ENCODE data around the gene OTOS. TPM values are rescaled to one million over a fixed set of nuclear protein-coding genes. Genes with fewer than 3 reads are reported as not detected.

Gene OTOS
- total and polyA plus RNA-seq, 7 donors, result 0.20 TPM; not detected in 6

DNA sequence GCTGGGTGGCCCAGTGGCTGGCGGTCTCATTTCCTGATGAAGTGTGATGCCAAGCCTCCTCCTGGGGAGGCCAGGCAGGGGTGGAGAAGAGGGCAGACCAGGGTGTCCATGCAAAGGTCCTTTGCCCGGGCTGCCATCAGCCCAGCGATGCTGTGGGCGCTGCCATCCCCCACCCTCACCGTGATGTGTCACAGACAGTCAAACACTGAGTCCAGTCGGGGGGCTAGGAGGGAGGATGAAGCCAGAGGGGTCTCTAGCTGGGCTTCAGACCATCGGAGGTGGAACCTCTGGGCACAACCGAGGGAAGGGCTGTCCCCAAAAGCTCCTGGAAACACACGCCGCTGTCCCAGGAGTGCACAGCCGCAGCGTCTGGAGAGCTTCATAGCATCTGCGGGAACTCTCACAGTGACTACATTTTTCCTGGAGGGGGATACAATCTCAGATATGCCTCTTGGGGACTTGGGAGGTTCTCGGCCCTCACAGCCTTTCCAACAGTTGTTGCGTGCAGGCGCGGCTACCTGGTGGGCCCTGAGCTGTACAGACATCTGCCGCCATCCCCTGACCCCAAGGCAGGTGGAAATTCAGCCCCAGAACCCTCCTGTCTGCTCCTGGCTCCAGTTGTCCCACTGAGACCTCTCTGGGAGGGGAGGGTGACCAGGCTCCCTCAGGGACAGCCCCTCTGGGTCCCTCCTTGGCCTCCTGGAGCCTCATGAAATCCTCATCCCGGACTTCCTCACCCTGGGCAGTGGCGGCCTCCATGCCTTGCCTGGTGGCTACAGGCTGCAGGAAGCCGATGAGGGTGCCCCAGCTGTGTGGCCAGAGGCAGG lies 26.5 kb upstream of the OTOS start:
- 79 to 84% (median 80%) methylated on average over 21 of the region's 21 CpGs for WGBS, 3 donors
- ATAC-seq (no peak), DNase-seq (no peak)
- no peaks in the 10 kb centered on the region for H3K9me3 ChIP-seq
- TF ChIP-seq, protein P1, sequence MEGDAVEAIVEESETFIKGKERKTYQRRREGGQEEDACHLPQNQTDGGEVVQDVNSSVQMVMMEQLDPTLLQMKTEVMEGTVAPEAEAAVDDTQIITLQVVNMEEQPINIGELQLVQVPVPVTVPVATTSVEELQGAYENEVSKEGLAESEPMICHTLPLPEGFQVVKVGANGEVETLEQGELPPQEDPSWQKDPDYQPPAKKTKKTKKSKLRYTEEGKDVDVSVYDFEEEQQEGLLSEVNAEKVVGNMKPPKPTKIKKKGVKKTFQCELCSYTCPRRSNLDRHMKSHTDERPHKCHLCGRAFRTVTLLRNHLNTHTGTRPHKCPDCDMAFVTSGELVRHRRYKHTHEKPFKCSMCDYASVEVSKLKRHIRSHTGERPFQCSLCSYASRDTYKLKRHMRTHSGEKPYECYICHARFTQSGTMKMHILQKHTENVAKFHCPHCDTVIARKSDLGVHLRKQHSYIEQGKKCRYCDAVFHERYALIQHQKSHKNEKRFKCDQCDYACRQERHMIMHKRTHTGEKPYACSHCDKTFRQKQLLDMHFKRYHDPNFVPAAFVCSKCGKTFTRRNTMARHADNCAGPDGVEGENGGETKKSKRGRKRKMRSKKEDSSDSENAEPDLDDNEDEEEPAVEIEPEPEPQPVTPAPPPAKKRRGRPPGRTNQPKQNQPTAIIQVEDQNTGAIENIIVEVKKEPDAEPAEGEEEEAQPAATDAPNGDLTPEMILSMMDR (IDR thresholded peaks at IDR 0.05), result no peak
- H3K36me3 ChIP-seq (ENCODE audit: insufficient read depth in 1 of 2, low read depth in 1 of 2), result no peaks in the 10 kb centered on the region
- H3K4me3 ChIP-seq, result no peak overlapping the region
- H3K27me3 ChIP-seq (ENCODE audit: insufficient read depth in 3 of 3, low read length in 2 of 3), result peaks cover 0 to 4% (median 0%) of the 10 kb centered on the region in 3 donors
- intact Hi-C loops (cut with DNase I), result no loop called here
- no peak overlapping the region for H3K27ac ChIP-seq
- H3K4me1 ChIP-seq, result no peaks in the 10 kb centered on the region

- H3K27me3 ChIP-seq (ENCODE audit: insufficient read depth in 3 of 3, low read length in 2 of 3), result peaks cover 0 to 4% (median 0%) of the 10 kb centered on the region in 3 donors
- TF ChIP-seq, protein P1 (IDR thresholded peaks at IDR 0.05), result no peak
- intact Hi-C loops (cut with DNase I), result no loop called here
- 75 to 79% (median 76%) methylated on average over 5 of the region's 5 CpGs for WGBS, 3 donors
- no peak overlapping the region for H3K4me3 ChIP-seq
- H3K36me3 ChIP-seq (ENCODE audit: insufficient read depth in 1 of 2, low read depth in 1 of 2), result no peaks in the 10 kb centered on the region
- ATAC-seq, result no peak
- no peaks in the 10 kb centered on the region for H3K4me1 ChIP-seq
- no peaks in the 10 kb centered on the region for H3K9me3 ChIP-seq
- no peak overlapping the region for H3K27ac ChIP-seq
- DNase-seq, result no peak
Observed at GRCh38 chr2:240166191-240166590, 25.7 kb upstream of the OTOS start.

DNA sequence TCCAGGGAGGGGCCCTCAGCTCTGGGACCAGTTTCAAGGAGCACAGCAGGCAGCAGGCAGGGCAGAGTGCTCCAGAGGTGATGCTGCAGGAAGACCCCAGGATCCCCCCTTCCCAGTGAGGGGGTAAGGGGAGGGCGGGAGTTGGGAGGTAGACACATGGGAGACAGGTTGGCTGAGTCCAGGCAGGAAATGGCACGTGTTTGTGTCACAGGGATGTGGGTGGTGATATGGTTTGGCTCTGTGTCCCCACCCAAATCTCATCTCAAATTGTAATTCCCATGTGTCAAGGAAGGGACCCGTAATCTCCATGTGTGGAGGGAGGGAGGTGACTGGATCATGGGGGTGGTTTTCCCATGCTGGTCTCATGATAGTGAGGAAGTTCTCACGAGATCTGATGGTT lies 25.2 kb upstream of the OTOS start:
- ATAC-seq, result no peak
- DNase-seq, result no peak
- no peaks in the 10 kb centered on the region for H3K36me3 ChIP-seq (ENCODE audit: insufficient read depth in 1 of 2, low read depth in 1 of 2)
- no peaks in the 10 kb centered on the region for H3K9me3 ChIP-seq
- H3K27me3 ChIP-seq (ENCODE audit: insufficient read depth in 3 of 3, low read length in 2 of 3), result peaks cover 0 to 4% (median 0%) of the 10 kb centered on the region in 3 donors
- no peaks in the 10 kb centered on the region for H3K4me1 ChIP-seq
- intact Hi-C loops (cut with DNase I), result no loop called here
- H3K4me3 ChIP-seq, result no peak overlapping the region
- 62 to 66% (median 62%) methylated on average over 4 of the region's 4 CpGs for WGBS, 3 donors
- TF ChIP-seq, protein P1 (IDR thresholded peaks at IDR 0.05), result no peak
- no peak overlapping the region for H3K27ac ChIP-seq

DNA sequence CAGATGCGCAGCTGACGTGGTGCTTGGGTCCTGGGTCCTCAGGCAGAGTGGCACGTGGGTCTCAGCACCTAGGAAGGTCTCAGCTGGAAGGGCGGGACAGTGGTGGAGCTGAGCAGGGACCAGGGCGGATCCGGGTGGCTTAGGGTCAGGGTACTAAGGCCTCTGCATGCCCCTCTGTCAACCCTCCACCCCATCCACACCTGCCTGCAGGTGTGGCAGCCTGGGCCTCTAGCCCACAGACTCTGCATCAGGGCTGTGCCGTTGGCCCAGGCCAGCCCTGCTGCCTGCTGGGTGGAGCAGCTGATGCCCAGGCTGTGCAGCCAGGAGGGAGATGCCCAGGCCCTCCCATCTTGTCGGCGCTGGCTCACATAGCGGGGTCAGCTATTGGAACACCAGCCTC lies 24.6 kb upstream of the OTOS start:
- DNase-seq, result no peak
- H3K27ac ChIP-seq, result no peak overlapping the region
- TF ChIP-seq, protein P1 (IDR thresholded peaks at IDR 0.05), result no peak
- no peak overlapping the region for H3K4me3 ChIP-seq
- WGBS, 3 donors, result 76 to 84% (median 82%) methylated on average over 10 of the region's 10 CpGs
- H3K27me3 ChIP-seq (ENCODE audit: insufficient read depth in 3 of 3, low read length in 2 of 3), result peaks cover 0 to 4% (median 0%) of the 10 kb centered on the region in 3 donors
- H3K9me3 ChIP-seq, result no peaks in the 10 kb centered on the region
- H3K4me1 ChIP-seq, result no peaks in the 10 kb centered on the region
- no peaks in the 10 kb centered on the region for H3K36me3 ChIP-seq (ENCODE audit: insufficient read depth in 1 of 2, low read depth in 1 of 2)
- ATAC-seq, result no peak
- intact Hi-C loops (cut with DNase I), result no loop called here

All from psoas muscle (tissue), 8 donors.